Spleen (tissue), 7 donors: ENCODE measurements around the gene THSD7A.

Experiments used
- POLR2A ChIP-seq, 3 donors: fragments of 450-650 bp; IDR thresholded peaks; one replicate each; pipeline ENCODE4 v1.5.1; 2017; ENCODE audit warnings: antibody characterized with exemption in 3 of 3, mild to moderate bottlenecking in 1 of 3
- TF ChIP-seq, protein P1 (sequence below), 11 experiments: fragments of 200-600 bp in 7 of 11; fragments of 450-650 bp in 4 of 11; sonication (generic) in 4 of 11; IDR thresholded peaks in 8 of 11; conservative IDR thresholded peaks in 3 of 11; 1 replicate in 7 of 11; 2 replicates in 4 of 11; pipeline versions ENCODE4 v1.4.0 to v1.8.0; 2016 to 2021; ENCODE audit warnings: antibody characterized with exemption in 11 of 11, inconsistent platforms in 4 of 11, mild to moderate bottlenecking in 1 of 11
- donor health status: DM: no; HTN: no; CAD: no; lungs with moderate emphysema.
- donor health status: DM: no; HTN: no; CAD: no.
- donor health status: DM: no; HTN: no; CAD: no.

GRCh38 chr7:11846361-11846955 lies 14.5 kb upstream of the THSD7A start:
- TF ChIP-seq, protein P1, sequence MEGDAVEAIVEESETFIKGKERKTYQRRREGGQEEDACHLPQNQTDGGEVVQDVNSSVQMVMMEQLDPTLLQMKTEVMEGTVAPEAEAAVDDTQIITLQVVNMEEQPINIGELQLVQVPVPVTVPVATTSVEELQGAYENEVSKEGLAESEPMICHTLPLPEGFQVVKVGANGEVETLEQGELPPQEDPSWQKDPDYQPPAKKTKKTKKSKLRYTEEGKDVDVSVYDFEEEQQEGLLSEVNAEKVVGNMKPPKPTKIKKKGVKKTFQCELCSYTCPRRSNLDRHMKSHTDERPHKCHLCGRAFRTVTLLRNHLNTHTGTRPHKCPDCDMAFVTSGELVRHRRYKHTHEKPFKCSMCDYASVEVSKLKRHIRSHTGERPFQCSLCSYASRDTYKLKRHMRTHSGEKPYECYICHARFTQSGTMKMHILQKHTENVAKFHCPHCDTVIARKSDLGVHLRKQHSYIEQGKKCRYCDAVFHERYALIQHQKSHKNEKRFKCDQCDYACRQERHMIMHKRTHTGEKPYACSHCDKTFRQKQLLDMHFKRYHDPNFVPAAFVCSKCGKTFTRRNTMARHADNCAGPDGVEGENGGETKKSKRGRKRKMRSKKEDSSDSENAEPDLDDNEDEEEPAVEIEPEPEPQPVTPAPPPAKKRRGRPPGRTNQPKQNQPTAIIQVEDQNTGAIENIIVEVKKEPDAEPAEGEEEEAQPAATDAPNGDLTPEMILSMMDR (IDR thresholded peaks at IDR 0.05 in 8 of 11, conservative IDR thresholded peaks at IDR 0.05 in 3 of 11): no peak
- TF ChIP-seq POLR2A (IDR thresholded peaks at IDR 0.05): no peak
